Measurements from ENCODE around the gene HSBP1L1. TPM values are rescaled to one million over a fixed set of nuclear protein-coding genes. Genes with fewer than 3 reads are reported as not detected.

The HSBP1L1 gene
- total and polyA plus RNA-seq, 2 of the 13 experiments (the other 11 are each of a cell fraction or from before 2014, with no cell fraction given): 22.6 to 45.1 TPM

DNA sequence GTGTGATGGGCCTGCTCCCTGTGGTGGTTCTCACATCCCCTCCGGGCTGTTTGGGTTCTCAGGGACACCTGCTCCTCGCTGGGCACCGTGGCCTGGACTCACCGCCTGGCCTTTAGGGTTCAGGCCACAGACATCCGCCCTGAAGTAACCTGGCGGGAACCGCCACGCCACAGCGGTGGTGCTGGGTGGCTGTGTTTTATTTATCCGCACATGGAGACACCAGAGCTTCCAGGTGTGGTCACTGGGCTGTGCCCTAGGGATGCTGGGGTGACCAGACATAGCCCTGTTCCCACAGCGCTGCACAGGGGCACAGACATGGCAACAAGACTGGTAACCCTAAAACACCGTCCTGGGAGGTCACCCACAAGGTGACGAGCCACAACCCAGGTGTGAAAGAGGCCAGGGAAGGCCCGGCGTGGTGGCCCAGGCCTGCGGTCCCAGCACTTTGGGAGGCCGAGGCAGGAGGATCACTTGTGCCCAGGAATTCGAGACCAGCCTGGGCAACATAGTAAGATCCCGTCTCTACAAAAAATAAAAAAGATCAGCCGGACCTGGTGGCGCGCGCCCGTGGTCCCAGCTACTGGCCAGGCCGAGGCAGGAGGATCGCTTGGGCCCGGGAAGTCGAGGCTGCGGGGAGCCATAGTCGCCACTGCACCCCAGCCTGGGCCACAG is 649 bp upstream of the HSBP1L1 start:
- CTCF ChIA-PET (ENCODE audit: low intra/inter-chr PET ratio, low total read pairs): interaction anchor here (2.3 kb wide), 1 partner anchor 30 kb away, joined by 23 read pairs; no protein-coding TSS in a partner anchor
- H3K27me3 ChIP-seq (ENCODE audit: control insufficient read depth in 1 of 2, insufficient read depth in 2 of 2, low read length in 2 of 2): no peaks in the 10 kb centered on the region
- FAIRE-seq (no peak), ATAC-seq (no peak), DNase-seq (ENCODE audit: low spot score) (no peak)
- intact Hi-C loops (cut with micrococcal nuclease; ENCODE audit: unreplicated experiment): loop anchor here (1.0 kb wide), 2 partner anchors 29 to 171 kb away; no protein-coding TSS in a partner anchor
- H3K4me3 ChIP-seq (replicated peaks in 1 of 3; ENCODE audit: insufficient read depth in 1 of 3, low read depth in 2 of 3, low read length in 3 of 3): peak overlapping the region; percentile 78 to 86 (median 85); a peak in 5 of 6 replicates
- in situ Hi-C loops (cut with HindIII; ENCODE audit: extremely low pct_ligation_motif_present, low pct_unique_long_range_greater_than_20kb): no loop called here
- H3K9ac ChIP-seq (ENCODE audit: insufficient read depth, low read depth, low read length): peak overlapping the region; percentile 97
- H3K4me1 ChIP-seq (ENCODE audit: insufficient read depth, low read length): peaks cover 66% of the 10 kb centered on the region
- no peaks in the 10 kb centered on the region for H4K20me1 ChIP-seq (ENCODE audit: insufficient read depth, low read length)
- peaks cover 2 to 10% of the 10 kb centered on the region in 2 experiments; a peak in 2 of 5 replicates for H3K36me3 ChIP-seq (replicated peaks in 1 of 2; ENCODE audit: control insufficient read depth in 1 of 2, insufficient read depth in 2 of 2, low read length in 2 of 2)
- H3K27ac ChIP-seq (ENCODE audit: extremely low read length, insufficient read depth, low read length): peak overlapping the region; percentile 91
- 72% methylated on average over 24 of the region's 30 CpGs for WGBS (ENCODE audit: low lambda C conversion rate)
- POLR2A ChIA-PET: interaction anchor here (0.7 to 3.1 kb wide), 8 partner anchors 12 to 173 kb away, joined by 3 to 26 read pairs (median 4); partner anchors contain the start of gene SLC66A2
- H3K79me2 ChIP-seq (ENCODE audit: insufficient read depth, low read length): peaks cover 15% of the 10 kb centered on the region
- H3K4me2 ChIP-seq (ENCODE audit: low read depth, low read length): peak overlapping the region; percentile 97
- TSS peak; percentile 36 for BruUV-seq (replicated peaks)
- no peaks in the 10 kb centered on the region for H3K9me3 ChIP-seq (ENCODE audit: low read length)
- H2AFZ ChIP-seq (ENCODE audit: low read length): no peak overlapping the region
- TF ChIP-seq, protein P1, sequence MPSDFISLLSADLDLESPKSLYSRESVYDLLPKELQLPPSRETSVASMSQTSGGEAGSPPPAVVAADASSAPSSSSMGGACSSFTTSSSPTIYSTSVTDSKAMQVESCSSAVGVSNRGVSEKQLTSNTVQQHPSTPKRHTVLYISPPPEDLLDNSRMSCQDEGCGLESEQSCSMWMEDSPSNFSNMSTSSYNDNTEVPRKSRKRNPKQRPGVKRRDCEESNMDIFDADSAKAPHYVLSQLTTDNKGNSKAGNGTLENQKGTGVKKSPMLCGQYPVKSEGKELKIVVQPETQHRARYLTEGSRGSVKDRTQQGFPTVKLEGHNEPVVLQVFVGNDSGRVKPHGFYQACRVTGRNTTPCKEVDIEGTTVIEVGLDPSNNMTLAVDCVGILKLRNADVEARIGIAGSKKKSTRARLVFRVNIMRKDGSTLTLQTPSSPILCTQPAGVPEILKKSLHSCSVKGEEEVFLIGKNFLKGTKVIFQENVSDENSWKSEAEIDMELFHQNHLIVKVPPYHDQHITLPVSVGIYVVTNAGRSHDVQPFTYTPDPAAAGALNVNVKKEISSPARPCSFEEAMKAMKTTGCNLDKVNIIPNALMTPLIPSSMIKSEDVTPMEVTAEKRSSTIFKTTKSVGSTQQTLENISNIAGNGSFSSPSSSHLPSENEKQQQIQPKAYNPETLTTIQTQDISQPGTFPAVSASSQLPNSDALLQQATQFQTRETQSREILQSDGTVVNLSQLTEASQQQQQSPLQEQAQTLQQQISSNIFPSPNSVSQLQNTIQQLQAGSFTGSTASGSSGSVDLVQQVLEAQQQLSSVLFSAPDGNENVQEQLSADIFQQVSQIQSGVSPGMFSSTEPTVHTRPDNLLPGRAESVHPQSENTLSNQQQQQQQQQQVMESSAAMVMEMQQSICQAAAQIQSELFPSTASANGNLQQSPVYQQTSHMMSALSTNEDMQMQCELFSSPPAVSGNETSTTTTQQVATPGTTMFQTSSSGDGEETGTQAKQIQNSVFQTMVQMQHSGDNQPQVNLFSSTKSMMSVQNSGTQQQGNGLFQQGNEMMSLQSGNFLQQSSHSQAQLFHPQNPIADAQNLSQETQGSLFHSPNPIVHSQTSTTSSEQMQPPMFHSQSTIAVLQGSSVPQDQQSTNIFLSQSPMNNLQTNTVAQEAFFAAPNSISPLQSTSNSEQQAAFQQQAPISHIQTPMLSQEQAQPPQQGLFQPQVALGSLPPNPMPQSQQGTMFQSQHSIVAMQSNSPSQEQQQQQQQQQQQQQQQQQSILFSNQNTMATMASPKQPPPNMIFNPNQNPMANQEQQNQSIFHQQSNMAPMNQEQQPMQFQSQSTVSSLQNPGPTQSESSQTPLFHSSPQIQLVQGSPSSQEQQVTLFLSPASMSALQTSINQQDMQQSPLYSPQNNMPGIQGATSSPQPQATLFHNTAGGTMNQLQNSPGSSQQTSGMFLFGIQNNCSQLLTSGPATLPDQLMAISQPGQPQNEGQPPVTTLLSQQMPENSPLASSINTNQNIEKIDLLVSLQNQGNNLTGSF (CRISPR knock-in tag; IDR thresholded peaks at IDR 0.05): no peak
- TF ChIP-seq PHF8 (CRISPR knock-in tag; IDR thresholded peaks at IDR 0.05) (no peak), ZBTB38 (CRISPR knock-in tag; IDR thresholded peaks at IDR 0.05) (0 out of 2 replicates have a peak, but pooled peaks have one; percentile 36), SMARCE1 (IDR thresholded peaks at IDR 0.05; ENCODE audit: borderline replicate concordance) (no peak), ZNF121 (CRISPR knock-in tag; IDR thresholded peaks at IDR 0.05) (peak; percentile 97), ZNF709 (CRISPR knock-in tag; IDR thresholded peaks at IDR 0.05) (no peak), KMT2A (CRISPR knock-in tag; IDR thresholded peaks at IDR 0.05) (no peak), ZNF337 (CRISPR knock-in tag; IDR thresholded peaks at IDR 0.05; ENCODE audit: borderline replicate concordance, low read depth) (0 out of 2 replicates have a peak, but pooled peaks have one; percentile 5), ZNF30 (CRISPR knock-in tag; IDR thresholded peaks at IDR 0.05) (0 out of 2 replicates have a peak, but pooled peaks have one; percentile 40)
- TF ChIP-seq, protein P2, sequence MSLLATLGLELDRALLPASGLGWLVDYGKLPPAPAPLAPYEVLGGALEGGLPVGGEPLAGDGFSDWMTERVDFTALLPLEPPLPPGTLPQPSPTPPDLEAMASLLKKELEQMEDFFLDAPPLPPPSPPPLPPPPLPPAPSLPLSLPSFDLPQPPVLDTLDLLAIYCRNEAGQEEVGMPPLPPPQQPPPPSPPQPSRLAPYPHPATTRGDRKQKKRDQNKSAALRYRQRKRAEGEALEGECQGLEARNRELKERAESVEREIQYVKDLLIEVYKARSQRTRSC (CRISPR knock-in tag; IDR thresholded peaks at IDR 0.05; ENCODE audit: low read depth): no peak
- TF ChIP-seq, protein P3, sequence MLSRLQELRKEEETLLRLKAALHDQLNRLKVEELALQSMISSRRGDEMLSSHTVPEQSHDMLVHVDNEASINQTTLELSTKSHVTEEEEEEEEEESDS (CRISPR knock-in tag; IDR thresholded peaks at IDR 0.05; ENCODE audit: borderline replicate concordance): no peak
- TF ChIP-seq, protein P4, sequence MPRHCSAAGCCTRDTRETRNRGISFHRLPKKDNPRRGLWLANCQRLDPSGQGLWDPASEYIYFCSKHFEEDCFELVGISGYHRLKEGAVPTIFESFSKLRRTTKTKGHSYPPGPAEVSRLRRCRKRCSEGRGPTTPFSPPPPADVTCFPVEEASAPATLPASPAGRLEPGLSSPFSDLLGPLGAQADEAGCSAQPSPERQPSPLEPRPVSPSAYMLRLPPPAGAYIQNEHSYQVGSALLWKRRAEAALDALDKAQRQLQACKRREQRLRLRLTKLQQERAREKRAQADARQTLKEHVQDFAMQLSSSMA (CRISPR knock-in tag; IDR thresholded peaks at IDR 0.05): 0 out of 2 replicates have a peak, but pooled peaks have one; percentile 10
- TF ChIP-seq, protein P5, sequence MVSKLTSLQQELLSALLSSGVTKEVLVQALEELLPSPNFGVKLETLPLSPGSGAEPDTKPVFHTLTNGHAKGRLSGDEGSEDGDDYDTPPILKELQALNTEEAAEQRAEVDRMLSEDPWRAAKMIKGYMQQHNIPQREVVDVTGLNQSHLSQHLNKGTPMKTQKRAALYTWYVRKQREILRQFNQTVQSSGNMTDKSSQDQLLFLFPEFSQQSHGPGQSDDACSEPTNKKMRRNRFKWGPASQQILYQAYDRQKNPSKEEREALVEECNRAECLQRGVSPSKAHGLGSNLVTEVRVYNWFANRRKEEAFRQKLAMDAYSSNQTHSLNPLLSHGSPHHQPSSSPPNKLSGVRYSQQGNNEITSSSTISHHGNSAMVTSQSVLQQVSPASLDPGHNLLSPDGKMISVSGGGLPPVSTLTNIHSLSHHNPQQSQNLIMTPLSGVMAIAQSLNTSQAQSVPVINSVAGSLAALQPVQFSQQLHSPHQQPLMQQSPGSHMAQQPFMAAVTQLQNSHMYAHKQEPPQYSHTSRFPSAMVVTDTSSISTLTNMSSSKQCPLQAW (CRISPR knock-in tag; IDR thresholded peaks at IDR 0.05): peak; percentile 44; the same call in 1 of the 2 replicates

All from HepG2 (cell line).